Hepatocyte (in vitro differentiated cells): Measurements from ENCODE around the gene XPO4.

Source experiments
- EZH2 ChIP-seq: fragments of 200-600 bp; sonication (generic); IDR thresholded peaks from 2 replicates; pipeline ENCODE4 v1.6.1; 2016; ENCODE audit warnings: antibody characterized with exemption, mild to moderate bottlenecking, borderline replicate concordance
- EZH2phosphoT487 ChIP-seq: fragments of 200-600 bp; sonication (generic); IDR thresholded peaks from one replicate; pipeline ENCODE4 v1.6.1; 2018; ENCODE audit warnings: antibody characterized with exemption, mild to moderate bottlenecking, low read depth, moderate library complexity; ENCODE audit not compliant: unreplicated experiment, severe bottlenecking
- TF ChIP-seq, protein P1 (sequence below): fragments of 200-600 bp; sonication (generic); IDR thresholded peaks from 2 replicates; pipeline ENCODE4 v1.5.1; 2016; ENCODE audit warnings: antibody characterized with exemption, mild to moderate bottlenecking; ENCODE audit not compliant: poor library complexity

DNA sequence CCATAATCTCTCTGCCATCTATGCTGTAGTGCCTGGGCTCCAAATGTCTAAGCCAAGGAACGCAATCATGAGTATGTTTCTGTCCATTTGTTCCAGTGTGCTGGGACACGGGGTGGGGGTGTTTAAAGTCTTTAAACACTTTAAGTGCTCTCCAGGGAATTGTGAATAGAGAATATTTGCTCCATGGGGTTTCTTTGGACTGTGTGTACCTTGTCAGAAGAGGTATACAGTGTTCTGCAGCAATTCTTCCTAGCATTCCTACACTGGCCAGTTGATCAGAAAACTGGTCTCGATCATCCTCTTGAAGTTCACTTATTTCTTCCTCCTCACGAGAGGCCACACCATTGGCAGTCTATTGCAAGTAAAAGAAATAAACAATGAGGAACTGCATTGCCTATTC is 93.7 kb downstream of the XPO4 start:
- TF ChIP-seq, protein P1, sequence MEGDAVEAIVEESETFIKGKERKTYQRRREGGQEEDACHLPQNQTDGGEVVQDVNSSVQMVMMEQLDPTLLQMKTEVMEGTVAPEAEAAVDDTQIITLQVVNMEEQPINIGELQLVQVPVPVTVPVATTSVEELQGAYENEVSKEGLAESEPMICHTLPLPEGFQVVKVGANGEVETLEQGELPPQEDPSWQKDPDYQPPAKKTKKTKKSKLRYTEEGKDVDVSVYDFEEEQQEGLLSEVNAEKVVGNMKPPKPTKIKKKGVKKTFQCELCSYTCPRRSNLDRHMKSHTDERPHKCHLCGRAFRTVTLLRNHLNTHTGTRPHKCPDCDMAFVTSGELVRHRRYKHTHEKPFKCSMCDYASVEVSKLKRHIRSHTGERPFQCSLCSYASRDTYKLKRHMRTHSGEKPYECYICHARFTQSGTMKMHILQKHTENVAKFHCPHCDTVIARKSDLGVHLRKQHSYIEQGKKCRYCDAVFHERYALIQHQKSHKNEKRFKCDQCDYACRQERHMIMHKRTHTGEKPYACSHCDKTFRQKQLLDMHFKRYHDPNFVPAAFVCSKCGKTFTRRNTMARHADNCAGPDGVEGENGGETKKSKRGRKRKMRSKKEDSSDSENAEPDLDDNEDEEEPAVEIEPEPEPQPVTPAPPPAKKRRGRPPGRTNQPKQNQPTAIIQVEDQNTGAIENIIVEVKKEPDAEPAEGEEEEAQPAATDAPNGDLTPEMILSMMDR: no peak
- no peak for TF ChIP-seq EZH2phosphoT487
- TF ChIP-seq EZH2: no peak
